Activated CD4-positive, CD25-positive, alpha-beta regulatory T cell treated with anti-CD3 and anti-CD28 coated beads, Interleukin-2, amount 50 U/mL, for 24 hours (primary cell): ENCODE data around the gene OAS3.

ENCODE experiments used
- ATAC-seq, 2 donors: fragments of 150-1000 bp; cut with Tn5 transposase; one replicate each; pipeline ENCODE4 v1.10.0; 2021; ENCODE audit warnings: mild to moderate bottlenecking in 1 of 2, moderate library complexity in 1 of 2

Gene OAS3

GRCh38 chr12:112962561-112962960, 24.3 kb downstream of the OAS3 start:
- no peak for ATAC-seq

- no peak for ATAC-seq
Observed at GRCh38 chr12:112963227-112963861, 25.1 kb downstream of the OAS3 start.

GRCh38 chr12:112964067-112964670, 25.9 kb downstream of the OAS3 start:
- ATAC-seq = no peak

GRCh38 chr12:112964915-112965314, 26.6 kb downstream of the OAS3 start:
- no peak for ATAC-seq

- no peak for ATAC-seq
Observed at GRCh38 chr12:112965643-112966042, 27.4 kb downstream of the OAS3 start.

- ATAC-seq = no peak
Observed at GRCh38 chr12:112967306-112967705, 29.0 kb downstream of the OAS3 start.

GRCh38 chr12:112967858-112968257, 29.6 kb downstream of the OAS3 start:
- ATAC-seq = no peak

- ATAC-seq = no peak
Observed at GRCh38 chr12:112969547-112970306, 31.5 kb downstream of the OAS3 start.

GRCh38 chr12:112970391-112970790, 32.1 kb downstream of the OAS3 start:
- no peak for ATAC-seq

- no peak for ATAC-seq
Observed at GRCh38 chr12:112971248-112971647, 33.0 kb downstream of the OAS3 start.

GRCh38 chr12:112973011-112973735, 34.9 kb downstream of the OAS3 start:
- no peak for ATAC-seq

GRCh38 chr12:112973818-112974231, 35.6 kb downstream of the OAS3 start:
- no peak for ATAC-seq

GRCh38 chr12:112974904-112975303, 36.6 kb downstream of the OAS3 start:
- no peak for ATAC-seq

GRCh38 chr12:112977139-112977538, 38.9 kb downstream of the OAS3 start:
- ATAC-seq = no peak

GRCh38 chr12:112977641-112978040, 39.4 kb downstream of the OAS3 start:
- ATAC-seq = no peak

- ATAC-seq = peak; percentile 93 to 94
Observed at GRCh38 chr12:112978163-112979040, 40.1 kb downstream of the OAS3 start, which contains the start of gene OAS2. Gene OAS2, plus strand, starts transcription at chr12:112978519. Its CDS starts 90 bp downstream, at chr12:112978609.

- peak; percentile 34 for ATAC-seq
Observed at GRCh38 chr12:112979041-112979680, 40.9 kb downstream of the OAS3 start.

- no peak for ATAC-seq
Observed at GRCh38 chr12:112980491-112981158, 42.4 kb downstream of the OAS3 start.

- no peak for ATAC-seq
Observed at GRCh38 chr12:112985642-112986290, 47.5 kb downstream of the OAS3 start.

- no peak for ATAC-seq
Observed at GRCh38 chr12:112986291-112986800, 48.1 kb downstream of the OAS3 start.
